Transverse colon (tissue), 4 donors: ENCODE measurements around the gene DMBT1.

Experiments
- CTCF ChIP-seq, 5 experiments: fragments of 200-600 bp in 3 of 5; fragments of 450-650 bp in 2 of 5; sonication (generic) in 3 of 5; IDR thresholded peaks; 1 replicate in 2 of 5; 2 replicates in 3 of 5; pipeline ENCODE4 v1.5.1; 2016 to 2017; ENCODE audit warnings: antibody characterized with exemption in 5 of 5, inconsistent platforms in 3 of 5, mild to moderate bottlenecking in 2 of 5, moderate library complexity in 1 of 5
- POLR2AphosphoS5 ChIP-seq, 3 donors: sonication (generic); formaldehyde crosslinking; IDR thresholded peaks; one replicate each; pipeline ENCODE4 v1.6.1; 2016; ENCODE audit warnings: antibody characterized with exemption in 3 of 3

DNA sequence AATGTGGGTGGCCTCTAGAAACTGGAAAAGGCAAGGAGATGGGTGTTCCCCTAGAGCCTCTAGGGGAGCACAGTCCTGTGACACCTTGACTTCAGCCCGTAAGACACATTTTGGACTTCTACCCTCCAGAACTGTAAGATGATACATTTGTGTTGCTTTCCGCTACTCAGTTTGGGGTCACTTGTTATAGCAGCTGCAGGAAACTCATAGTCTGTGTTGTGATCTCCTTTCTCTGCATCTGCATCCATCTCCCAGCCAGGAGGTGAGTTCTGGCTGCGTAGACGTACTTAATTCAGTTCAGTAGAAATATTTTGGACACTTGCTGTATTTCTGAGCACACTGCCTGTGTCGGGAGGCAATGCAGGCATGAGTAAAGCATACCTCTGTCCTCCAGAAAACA lies 29.3 kb upstream of the DMBT1 start:
- TF ChIP-seq CTCF (IDR thresholded peaks at IDR 0.05) = no peak
- no peak for TF ChIP-seq POLR2AphosphoS5 (IDR thresholded peaks at IDR 0.05)
